ENCODE results near the gene SLC22A7. TPM values are rescaled to one million over a fixed set of nuclear protein-coding genes. Genes with fewer than 3 reads are reported as not detected.

Gene SLC22A7
- total and polyA plus RNA-seq, 4 donors: 143 to 495 (median 228) TPM

DNA sequence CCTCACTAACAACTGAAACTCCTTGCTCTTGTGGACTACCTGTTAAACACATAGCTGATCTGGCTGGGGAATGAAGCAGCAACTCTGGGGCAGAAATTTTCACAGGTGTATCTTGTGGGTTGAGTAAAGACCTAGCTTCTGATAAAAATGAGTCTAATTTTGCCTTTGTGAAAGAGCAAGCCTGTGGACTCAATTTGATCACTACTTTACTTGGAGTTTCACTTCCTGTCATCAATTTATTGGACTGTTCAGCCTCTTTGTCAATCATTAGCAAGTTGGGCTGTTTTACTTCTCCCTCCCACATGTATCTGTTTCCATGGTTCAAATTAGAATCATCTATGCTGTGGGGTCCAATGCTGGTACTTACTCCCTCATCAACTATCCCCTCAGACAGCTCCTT is 40.2 kb downstream of the SLC22A7 start:
- no peak for TF ChIP-seq GABPA (IDR thresholded peaks at IDR 0.05 in 1 of 2, conservative IDR thresholded peaks at IDR 0.05 in 1 of 2)
- TF ChIP-seq TAF1 (conservative IDR thresholded peaks at IDR 0.05): no peak
- no peak for TF ChIP-seq HNF4A (conservative IDR thresholded peaks at IDR 0.05)
- TF ChIP-seq RAD21 (IDR thresholded peaks at IDR 0.05): no peak
- TF ChIP-seq, protein P1, sequence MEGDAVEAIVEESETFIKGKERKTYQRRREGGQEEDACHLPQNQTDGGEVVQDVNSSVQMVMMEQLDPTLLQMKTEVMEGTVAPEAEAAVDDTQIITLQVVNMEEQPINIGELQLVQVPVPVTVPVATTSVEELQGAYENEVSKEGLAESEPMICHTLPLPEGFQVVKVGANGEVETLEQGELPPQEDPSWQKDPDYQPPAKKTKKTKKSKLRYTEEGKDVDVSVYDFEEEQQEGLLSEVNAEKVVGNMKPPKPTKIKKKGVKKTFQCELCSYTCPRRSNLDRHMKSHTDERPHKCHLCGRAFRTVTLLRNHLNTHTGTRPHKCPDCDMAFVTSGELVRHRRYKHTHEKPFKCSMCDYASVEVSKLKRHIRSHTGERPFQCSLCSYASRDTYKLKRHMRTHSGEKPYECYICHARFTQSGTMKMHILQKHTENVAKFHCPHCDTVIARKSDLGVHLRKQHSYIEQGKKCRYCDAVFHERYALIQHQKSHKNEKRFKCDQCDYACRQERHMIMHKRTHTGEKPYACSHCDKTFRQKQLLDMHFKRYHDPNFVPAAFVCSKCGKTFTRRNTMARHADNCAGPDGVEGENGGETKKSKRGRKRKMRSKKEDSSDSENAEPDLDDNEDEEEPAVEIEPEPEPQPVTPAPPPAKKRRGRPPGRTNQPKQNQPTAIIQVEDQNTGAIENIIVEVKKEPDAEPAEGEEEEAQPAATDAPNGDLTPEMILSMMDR (IDR thresholded peaks at IDR 0.05; ENCODE audit: low read depth, low read length, missing input control): no peak
- TF ChIP-seq, protein P2, sequence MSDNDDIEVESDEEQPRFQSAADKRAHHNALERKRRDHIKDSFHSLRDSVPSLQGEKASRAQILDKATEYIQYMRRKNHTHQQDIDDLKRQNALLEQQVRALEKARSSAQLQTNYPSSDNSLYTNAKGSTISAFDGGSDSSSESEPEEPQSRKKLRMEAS (IDR thresholded peaks at IDR 0.05): no peak
- no peak for TF ChIP-seq JUND (IDR thresholded peaks at IDR 0.05)
- no peak for TF ChIP-seq FOXA2 (IDR thresholded peaks at IDR 0.05)
- no peak for TF ChIP-seq YY1 (IDR thresholded peaks at IDR 0.05)
- TF ChIP-seq FOXA1 (IDR thresholded peaks at IDR 0.05): no peak
- TF ChIP-seq RXRA (IDR thresholded peaks at IDR 0.05): no peak
- no peak for TF ChIP-seq HNF4G (IDR thresholded peaks at IDR 0.05)
- TF ChIP-seq EGR1 (IDR thresholded peaks at IDR 0.05; ENCODE audit: low read depth in 2 of 2): no peak
- TF ChIP-seq, protein P3, sequence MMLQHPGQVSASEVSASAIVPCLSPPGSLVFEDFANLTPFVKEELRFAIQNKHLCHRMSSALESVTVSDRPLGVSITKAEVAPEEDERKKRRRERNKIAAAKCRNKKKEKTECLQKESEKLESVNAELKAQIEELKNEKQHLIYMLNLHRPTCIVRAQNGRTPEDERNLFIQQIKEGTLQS (IDR thresholded peaks at IDR 0.05): no peak
- TF ChIP-seq NR2F2 (IDR thresholded peaks at IDR 0.05): no peak
- Histone ChIP-seq H3K4me3 (ENCODE audit: low read depth in 1 of 3, low read length in 3 of 3) (no peak overlapping the region), H3K36me3 (ENCODE audit: control insufficient read depth in 4 of 4, insufficient read depth in 3 of 4, low read depth in 1 of 4, low read length in 3 of 4) (peaks cover 9 to 41% (median 33%) of the 10 kb centered on the region in 4 donors), H3K9me3 (ENCODE audit: control insufficient read depth in 4 of 4, low read length in 3 of 4) (no peaks in the 10 kb centered on the region), H3K9ac (ENCODE audit: low read depth in 1 of 2, low read length in 2 of 2) (no peak overlapping the region), H3K27ac (ENCODE audit: low read depth in 1 of 2, low read length in 2 of 2) (no peak overlapping the region), H3K4me1 (ENCODE audit: control insufficient read depth in 4 of 4, insufficient read depth in 4 of 4, low read length in 3 of 4) (peaks cover 0 to 2% (median 0%) of the 10 kb centered on the region in 4 donors), H3K27me3 (ENCODE audit: control insufficient read depth in 4 of 4, insufficient read depth in 4 of 4, low read length in 3 of 4) (no peaks in the 10 kb centered on the region)
- no peak for DNase-seq (ENCODE audit: low spot score)

DNA sequence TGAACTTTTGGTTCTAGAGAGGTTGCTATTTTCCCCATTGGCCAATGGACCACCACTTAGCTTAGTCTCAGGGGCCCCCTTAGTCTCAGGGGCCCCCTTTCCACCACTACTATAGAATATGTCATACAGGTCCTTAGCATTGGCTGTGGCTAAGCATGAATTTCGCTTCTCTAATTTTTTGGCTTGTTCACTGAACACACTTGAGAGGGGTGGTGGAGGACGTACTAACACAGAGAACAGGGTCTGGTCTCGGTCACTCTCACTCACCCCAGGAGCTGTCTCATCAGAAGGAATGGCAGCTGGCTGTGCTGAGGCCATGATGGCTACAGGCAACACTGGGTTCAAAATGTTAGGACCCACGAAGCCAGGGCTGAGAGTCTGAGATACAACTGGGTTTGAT is 41.1 kb downstream of the SLC22A7 start:
- H3K9me3 ChIP-seq (ENCODE audit: control insufficient read depth in 4 of 4, low read length in 3 of 4): no peaks in the 10 kb centered on the region
- TF ChIP-seq, protein P4, sequence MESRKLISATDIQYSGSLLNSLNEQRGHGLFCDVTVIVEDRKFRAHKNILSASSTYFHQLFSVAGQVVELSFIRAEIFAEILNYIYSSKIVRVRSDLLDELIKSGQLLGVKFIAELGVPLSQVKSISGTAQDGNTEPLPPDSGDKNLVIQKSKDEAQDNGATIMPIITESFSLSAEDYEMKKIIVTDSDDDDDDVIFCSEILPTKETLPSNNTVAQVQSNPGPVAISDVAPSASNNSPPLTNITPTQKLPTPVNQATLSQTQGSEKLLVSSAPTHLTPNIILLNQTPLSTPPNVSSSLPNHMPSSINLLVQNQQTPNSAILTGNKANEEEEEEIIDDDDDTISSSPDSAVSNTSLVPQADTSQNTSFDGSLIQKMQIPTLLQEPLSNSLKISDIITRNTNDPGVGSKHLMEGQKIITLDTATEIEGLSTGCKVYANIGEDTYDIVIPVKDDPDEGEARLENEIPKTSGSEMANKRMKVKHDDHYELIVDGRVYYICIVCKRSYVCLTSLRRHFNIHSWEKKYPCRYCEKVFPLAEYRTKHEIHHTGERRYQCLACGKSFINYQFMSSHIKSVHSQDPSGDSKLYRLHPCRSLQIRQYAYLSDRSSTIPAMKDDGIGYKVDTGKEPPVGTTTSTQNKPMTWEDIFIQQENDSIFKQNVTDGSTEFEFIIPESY (IDR thresholded peaks at IDR 0.05): no peak
- TF ChIP-seq YY1 (IDR thresholded peaks at IDR 0.05) (no peak), HNF4G (IDR thresholded peaks at IDR 0.05) (no peak), SP1 (IDR thresholded peaks at IDR 0.05) (no peak), FOXA2 (IDR thresholded peaks at IDR 0.05) (no peak), RXRA (IDR thresholded peaks at IDR 0.05) (no peak), EGR1 (IDR thresholded peaks at IDR 0.05; ENCODE audit: low read depth in 2 of 2) (no peak), FOXA1 (IDR thresholded peaks at IDR 0.05) (no peak), HNF4A (conservative IDR thresholded peaks at IDR 0.05) (no peak), NR2F2 (IDR thresholded peaks at IDR 0.05) (no peak), JUND (IDR thresholded peaks at IDR 0.05) (no peak), RAD21 (IDR thresholded peaks at IDR 0.05) (no peak)
- TF ChIP-seq, protein P1 (IDR thresholded peaks at IDR 0.05; ENCODE audit: low read depth, low read length, missing input control): no peak
- TF ChIP-seq, protein P2 (IDR thresholded peaks at IDR 0.05): no peak
- TF ChIP-seq, protein P3 (IDR thresholded peaks at IDR 0.05): no peak
- TF ChIP-seq, protein P5, sequence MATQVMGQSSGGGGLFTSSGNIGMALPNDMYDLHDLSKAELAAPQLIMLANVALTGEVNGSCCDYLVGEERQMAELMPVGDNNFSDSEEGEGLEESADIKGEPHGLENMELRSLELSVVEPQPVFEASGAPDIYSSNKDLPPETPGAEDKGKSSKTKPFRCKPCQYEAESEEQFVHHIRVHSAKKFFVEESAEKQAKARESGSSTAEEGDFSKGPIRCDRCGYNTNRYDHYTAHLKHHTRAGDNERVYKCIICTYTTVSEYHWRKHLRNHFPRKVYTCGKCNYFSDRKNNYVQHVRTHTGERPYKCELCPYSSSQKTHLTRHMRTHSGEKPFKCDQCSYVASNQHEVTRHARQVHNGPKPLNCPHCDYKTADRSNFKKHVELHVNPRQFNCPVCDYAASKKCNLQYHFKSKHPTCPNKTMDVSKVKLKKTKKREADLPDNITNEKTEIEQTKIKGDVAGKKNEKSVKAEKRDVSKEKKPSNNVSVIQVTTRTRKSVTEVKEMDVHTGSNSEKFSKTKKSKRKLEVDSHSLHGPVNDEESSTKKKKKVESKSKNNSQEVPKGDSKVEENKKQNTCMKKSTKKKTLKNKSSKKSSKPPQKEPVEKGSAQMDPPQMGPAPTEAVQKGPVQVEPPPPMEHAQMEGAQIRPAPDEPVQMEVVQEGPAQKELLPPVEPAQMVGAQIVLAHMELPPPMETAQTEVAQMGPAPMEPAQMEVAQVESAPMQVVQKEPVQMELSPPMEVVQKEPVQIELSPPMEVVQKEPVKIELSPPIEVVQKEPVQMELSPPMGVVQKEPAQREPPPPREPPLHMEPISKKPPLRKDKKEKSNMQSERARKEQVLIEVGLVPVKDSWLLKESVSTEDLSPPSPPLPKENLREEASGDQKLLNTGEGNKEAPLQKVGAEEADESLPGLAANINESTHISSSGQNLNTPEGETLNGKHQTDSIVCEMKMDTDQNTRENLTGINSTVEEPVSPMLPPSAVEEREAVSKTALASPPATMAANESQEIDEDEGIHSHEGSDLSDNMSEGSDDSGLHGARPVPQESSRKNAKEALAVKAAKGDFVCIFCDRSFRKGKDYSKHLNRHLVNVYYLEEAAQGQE (IDR thresholded peaks at IDR 0.05): no peak
- no peak overlapping the region for H3K9ac ChIP-seq (ENCODE audit: low read depth in 1 of 2, low read length in 2 of 2)
- peaks cover 0 to 2% (median 0%) of the 10 kb centered on the region in 4 donors for H3K4me1 ChIP-seq (ENCODE audit: control insufficient read depth in 4 of 4, insufficient read depth in 4 of 4, low read length in 3 of 4)
- no peaks in the 10 kb centered on the region for H3K27me3 ChIP-seq (ENCODE audit: control insufficient read depth in 4 of 4, insufficient read depth in 4 of 4, low read length in 3 of 4)
- no peak overlapping the region for H3K27ac ChIP-seq (ENCODE audit: low read depth in 1 of 2, low read length in 2 of 2)
- WGBS: 95% methylated on average over 4 of the region's 4 CpGs
- H3K4me3 ChIP-seq (ENCODE audit: low read depth in 1 of 3, low read length in 3 of 3): no peak overlapping the region
- DNase-seq (ENCODE audit: low spot score): no peak
- peaks cover 11 to 47% (median 36%) of the 10 kb centered on the region in 4 donors for H3K36me3 ChIP-seq (ENCODE audit: control insufficient read depth in 4 of 4, insufficient read depth in 3 of 4, low read depth in 1 of 4, low read length in 3 of 4)

All from liver (tissue), 9 donors.